Duodenal mucosa (tissue), 2 donors: Measurements from ENCODE around the gene ATXN2L.

ENCODE experiments used
- H3K27ac ChIP-seq: one replicate; pipeline ENCODE4 v1.7.0; 2013; ENCODE audit warnings: low read depth, low read length
- H3K27me3 ChIP-seq, 2 donors: one replicate each; pipeline ENCODE4 v1.7.0; 2013; ENCODE audit warnings: low read length in 2 of 2, control low read depth in 1 of 2; ENCODE audit not compliant: insufficient read depth in 2 of 2, control insufficient read depth in 1 of 2
- H3K36me3 ChIP-seq, 2 donors: one replicate each; pipeline ENCODE4 v1.7.0; 2013; ENCODE audit warnings: low read length in 2 of 2, control low read depth in 1 of 2; ENCODE audit not compliant: insufficient read depth in 2 of 2, control insufficient read depth in 1 of 2
- H3K4me1 ChIP-seq, 2 donors: one replicate each; pipeline ENCODE4 v1.7.0; 2013; ENCODE audit warnings: low read length in 2 of 2, control low read depth in 1 of 2; ENCODE audit not compliant: insufficient read depth in 2 of 2, control insufficient read depth in 1 of 2
- H3K4me3 ChIP-seq, 2 donors: one replicate each; pipeline ENCODE4 v1.7.0; 2013; ENCODE audit warnings: low read length in 2 of 2, low read depth in 1 of 2
- H3K9ac ChIP-seq, 2 donors: one replicate each; pipeline ENCODE4 v1.7.0; 2013; ENCODE audit warnings: low read length in 2 of 2, low read depth in 1 of 2
- H3K9me3 ChIP-seq, 2 donors: one replicate each; pipeline ENCODE4 v1.7.0; 2013; ENCODE audit warnings: low read length in 2 of 2, control low read depth in 1 of 2; ENCODE audit not compliant: control insufficient read depth in 1 of 2

ATXN2L gene

DNA sequence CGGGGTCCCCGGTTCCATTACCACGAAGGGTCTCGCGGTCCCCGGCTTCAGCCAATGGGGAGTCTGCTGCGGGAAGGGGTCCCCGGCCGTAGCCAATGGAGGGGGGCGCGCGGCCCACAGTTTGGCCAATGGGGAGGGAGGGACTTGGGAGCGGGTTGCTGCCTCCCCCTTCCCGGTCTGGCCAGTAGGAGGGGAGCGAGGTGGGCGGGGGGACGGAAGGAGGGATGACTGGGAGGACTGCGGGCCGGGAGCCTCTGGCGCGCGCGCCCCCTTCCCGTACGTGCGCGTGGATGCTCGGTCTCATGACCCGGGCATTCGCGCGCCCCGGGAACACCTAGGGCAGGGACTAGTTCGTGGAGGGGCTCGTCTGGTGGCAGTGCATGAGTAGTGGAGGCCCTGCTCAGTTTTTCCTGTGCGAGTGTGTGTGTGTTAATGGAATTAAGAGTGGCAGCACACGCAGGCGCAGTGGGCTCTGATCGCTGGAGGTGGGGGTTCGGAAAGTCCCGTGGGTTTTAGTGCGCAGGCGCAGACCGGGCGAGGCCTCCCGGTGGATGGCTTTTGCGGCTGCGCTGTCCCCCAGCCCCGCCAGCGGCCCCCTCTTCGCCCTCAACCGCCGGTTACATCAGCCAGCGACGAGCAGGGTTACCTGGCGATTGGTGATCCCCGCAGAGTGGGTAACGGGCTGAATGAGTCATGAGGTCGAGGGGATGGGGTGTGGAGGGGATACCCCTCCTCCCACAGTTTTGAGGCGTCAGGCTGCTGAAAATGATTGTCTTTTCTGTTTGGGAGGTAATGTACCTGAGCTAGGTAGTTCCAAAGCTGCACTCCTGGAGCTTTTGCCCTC lies 1.3 kb downstream of the ATXN2L start:
- Histone ChIP-seq H3K27me3 (no peaks in the 10 kb centered on the region), H3K36me3 (peaks cover 32 to 42% of the 10 kb centered on the region in 2 donors), H3K4me3 (peak overlapping the region; percentile 87 to 94)

GRCh38 chr16:28824717-28824973 lies 1.8 kb downstream of the ATXN2L start:
- H3K36me3 ChIP-seq: peaks cover 36 to 47% of the 10 kb centered on the region in 2 donors
- peak overlapping the region; percentile 96 for H3K27ac ChIP-seq
- peak overlapping the region; percentile 87 to 94 for H3K4me3 ChIP-seq
- peaks cover 3 to 32% of the 10 kb centered on the region in 2 donors for H3K4me1 ChIP-seq
- H3K9me3 ChIP-seq: no peaks in the 10 kb centered on the region
- H3K9ac ChIP-seq: peak overlapping the region; percentile 93 to 95
- H3K27me3 ChIP-seq: no peaks in the 10 kb centered on the region

More for the DNA sequence above, 1.3 kb downstream of the ATXN2L start:
- peak overlapping the region; percentile 93 to 95 for H3K9ac ChIP-seq
- H3K4me1 ChIP-seq: peaks cover 3 to 34% of the 10 kb centered on the region in 2 donors
- peak overlapping the region; percentile 96 for H3K27ac ChIP-seq
- no peaks in the 10 kb centered on the region for H3K9me3 ChIP-seq

DNA sequence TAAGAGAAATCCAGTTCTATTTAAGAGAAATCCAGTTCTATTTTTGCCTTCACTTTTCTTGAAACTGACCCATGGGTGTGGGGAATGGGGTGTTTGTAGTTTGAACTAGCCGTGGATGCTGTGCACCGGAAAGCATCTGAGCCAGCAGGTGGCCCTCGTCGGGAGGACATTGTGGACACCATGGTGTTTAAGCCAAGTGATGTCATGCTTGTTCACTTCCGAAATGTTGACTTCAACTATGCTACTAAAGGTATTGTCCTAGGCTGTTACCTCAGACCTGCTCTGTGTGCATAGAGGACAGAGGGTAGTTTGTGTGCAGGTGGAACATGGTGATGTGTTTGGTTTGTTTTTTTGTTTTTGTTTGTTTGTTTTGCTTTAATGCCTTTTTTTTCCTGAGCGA lies 3.3 kb downstream of the ATXN2L start:
- Histone ChIP-seq H3K27me3 (no peaks in the 10 kb centered on the region), H3K4me3 (no peak overlapping the region), H3K27ac (no peak overlapping the region), H3K9me3 (no peaks in the 10 kb centered on the region), H3K4me1 (peaks cover 3 to 23% of the 10 kb centered on the region in 2 donors), H3K9ac (no peak overlapping the region), H3K36me3 (peaks cover 49 to 60% of the 10 kb centered on the region in 2 donors)

GRCh38 chr16:28829747-28830146 lies 6.9 kb downstream of the ATXN2L start:
- H3K36me3 ChIP-seq: peaks cover 80 to 96% of the 10 kb centered on the region in 2 donors
- no peaks in the 10 kb centered on the region for H3K9me3 ChIP-seq
- no peaks in the 10 kb centered on the region for H3K27me3 ChIP-seq
- no peak overlapping the region for H3K4me3 ChIP-seq
- no peak overlapping the region for H3K9ac ChIP-seq
- peaks cover 3 to 13% of the 10 kb centered on the region in 2 donors for H3K4me1 ChIP-seq
- H3K27ac ChIP-seq: no peak overlapping the region

DNA sequence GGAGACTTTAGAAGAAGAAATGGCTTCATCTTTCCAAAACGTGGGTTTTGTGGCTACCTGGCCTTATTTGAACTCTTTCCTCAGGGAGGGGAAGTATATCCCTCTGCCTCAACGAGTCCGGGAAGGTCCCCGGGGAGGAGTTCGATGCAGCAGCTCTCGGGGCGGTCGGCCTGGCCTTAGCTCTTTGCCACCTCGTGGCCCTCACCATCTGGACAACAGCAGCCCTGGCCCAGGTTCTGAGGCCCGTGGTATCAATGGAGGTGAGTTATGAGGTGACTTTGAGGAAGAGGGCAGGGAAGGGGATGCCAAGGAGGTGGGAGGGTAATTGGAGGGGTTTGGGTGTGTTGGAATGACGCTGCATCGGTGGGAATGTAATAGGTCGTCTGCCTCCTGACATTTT lies 7.7 kb downstream of the ATXN2L start:
- no peak overlapping the region for H3K27ac ChIP-seq
- H3K4me3 ChIP-seq: no peak overlapping the region
- no peak overlapping the region for H3K9ac ChIP-seq
- H3K27me3 ChIP-seq: no peaks in the 10 kb centered on the region
- H3K4me1 ChIP-seq: peaks cover 0 to 5% of the 10 kb centered on the region in 2 donors
- H3K36me3 ChIP-seq: peaks cover 87 to 100% of the 10 kb centered on the region in 2 donors
- H3K9me3 ChIP-seq: no peaks in the 10 kb centered on the region

DNA sequence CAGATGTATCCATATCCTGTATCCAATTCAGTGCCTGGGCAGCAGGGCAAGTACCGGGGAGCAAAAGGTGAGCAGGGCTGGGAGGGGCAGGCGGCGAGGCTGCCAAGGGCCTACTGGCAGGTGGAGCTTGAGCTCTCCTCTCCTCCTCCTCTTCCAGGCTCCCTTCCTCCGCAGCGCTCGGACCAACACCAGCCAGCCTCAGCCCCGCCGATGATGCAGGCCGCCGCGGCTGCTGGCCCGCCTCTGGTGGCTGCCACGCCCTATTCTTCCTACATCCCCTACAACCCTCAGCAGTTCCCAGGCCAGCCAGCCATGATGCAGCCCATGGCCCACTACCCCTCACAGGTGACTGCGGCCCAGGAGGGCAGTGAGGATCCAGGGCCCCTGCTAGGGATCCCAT lies 11.6 kb downstream of the ATXN2L start:
- Histone ChIP-seq H3K9me3 (no peaks in the 10 kb centered on the region), H3K9ac (no peak overlapping the region), H3K27me3 (no peaks in the 10 kb centered on the region), H3K27ac (no peak overlapping the region), H3K4me1 (no peaks in the 10 kb centered on the region), H3K36me3 (peaks cover 69 to 88% of the 10 kb centered on the region in 2 donors), H3K4me3 (no peak overlapping the region)

GRCh38 chr16:28834873-28835863 lies 12.4 kb downstream of the ATXN2L start:
- no peaks in the 10 kb centered on the region for H3K27me3 ChIP-seq
- no peak overlapping the region for H3K9ac ChIP-seq
- no peak overlapping the region for H3K27ac ChIP-seq
- H3K9me3 ChIP-seq: no peaks in the 10 kb centered on the region
- peaks cover 60 to 79% of the 10 kb centered on the region in 2 donors for H3K36me3 ChIP-seq
- no peaks in the 10 kb centered on the region for H3K4me1 ChIP-seq
- H3K4me3 ChIP-seq: no peak overlapping the region

DNA sequence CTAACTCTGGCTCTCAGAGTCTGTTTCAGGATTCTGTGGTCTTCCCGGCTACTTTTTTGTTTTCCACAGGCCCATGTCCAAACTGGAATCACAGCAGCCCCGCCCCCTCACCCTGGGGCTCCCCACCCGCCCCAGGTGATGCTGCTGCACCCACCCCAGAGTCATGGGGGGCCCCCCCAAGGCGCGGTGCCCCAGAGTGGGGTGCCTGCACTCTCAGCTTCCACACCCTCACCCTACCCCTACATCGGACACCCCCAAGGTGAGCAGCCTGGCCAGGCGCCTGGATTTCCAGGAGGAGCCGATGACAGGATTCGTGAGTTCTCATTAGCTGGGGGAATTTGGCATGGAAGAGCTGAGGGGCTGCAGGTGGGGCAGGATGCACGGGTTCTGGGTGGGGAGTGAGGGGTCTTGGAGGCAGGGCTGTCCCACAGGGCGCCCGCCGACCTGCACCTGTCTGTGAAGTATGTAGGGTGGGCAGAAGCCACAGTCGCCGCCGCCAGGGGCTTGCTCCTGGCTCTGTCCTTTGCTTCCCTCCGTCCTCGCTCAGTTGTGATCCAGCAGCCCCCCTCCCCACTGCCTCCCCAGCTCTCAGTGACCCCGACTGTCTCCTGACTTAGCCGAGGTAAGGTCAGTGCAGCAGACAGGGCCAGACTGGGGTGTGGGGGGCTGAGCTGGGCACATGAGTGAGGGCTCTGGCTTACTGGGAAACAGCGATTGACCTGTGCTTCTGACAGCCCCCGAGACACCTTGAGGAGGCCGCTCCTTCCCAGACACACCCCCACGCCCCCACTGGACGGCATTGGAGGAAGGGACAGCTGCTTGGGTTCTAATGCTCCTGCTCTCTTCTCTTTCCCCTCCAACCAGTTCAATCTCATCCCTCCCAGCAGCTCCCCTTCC lies 13.3 kb downstream of the ATXN2L start:
- no peaks in the 10 kb centered on the region for H3K27me3 ChIP-seq
- no peak overlapping the region for H3K4me3 ChIP-seq
- H3K27ac ChIP-seq: no peak overlapping the region
- peaks cover 51 to 70% of the 10 kb centered on the region in 2 donors for H3K36me3 ChIP-seq
- no peaks in the 10 kb centered on the region for H3K9me3 ChIP-seq
- no peak overlapping the region for H3K9ac ChIP-seq
- H3K4me1 ChIP-seq: no peaks in the 10 kb centered on the region

DNA sequence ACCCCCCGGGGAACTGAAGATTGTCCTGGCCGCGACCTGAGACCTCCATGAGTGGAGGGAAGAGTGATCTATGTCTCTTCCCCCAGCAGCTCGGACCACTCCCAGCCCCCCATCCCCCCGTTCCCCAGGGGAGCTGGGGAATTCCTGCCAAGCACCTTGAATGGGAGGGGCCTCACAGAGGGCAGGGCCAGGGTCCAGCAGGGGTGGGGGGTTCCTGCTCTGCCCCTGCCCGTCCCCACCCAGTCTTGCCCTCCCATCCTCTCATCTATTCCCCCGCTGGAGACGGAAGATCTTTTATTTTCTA lies 13.9 kb downstream of the ATXN2L start:
- H3K9me3 ChIP-seq: no peaks in the 10 kb centered on the region
- H3K9ac ChIP-seq: no peak overlapping the region
- no peak overlapping the region for H3K27ac ChIP-seq
- no peaks in the 10 kb centered on the region for H3K4me1 ChIP-seq
- no peak overlapping the region for H3K4me3 ChIP-seq
- H3K27me3 ChIP-seq: no peaks in the 10 kb centered on the region
- peaks cover 49 to 65% of the 10 kb centered on the region in 2 donors for H3K36me3 ChIP-seq
